ENCODE measurements around the gene TTLL11.

The TTLL11 gene

DNA sequence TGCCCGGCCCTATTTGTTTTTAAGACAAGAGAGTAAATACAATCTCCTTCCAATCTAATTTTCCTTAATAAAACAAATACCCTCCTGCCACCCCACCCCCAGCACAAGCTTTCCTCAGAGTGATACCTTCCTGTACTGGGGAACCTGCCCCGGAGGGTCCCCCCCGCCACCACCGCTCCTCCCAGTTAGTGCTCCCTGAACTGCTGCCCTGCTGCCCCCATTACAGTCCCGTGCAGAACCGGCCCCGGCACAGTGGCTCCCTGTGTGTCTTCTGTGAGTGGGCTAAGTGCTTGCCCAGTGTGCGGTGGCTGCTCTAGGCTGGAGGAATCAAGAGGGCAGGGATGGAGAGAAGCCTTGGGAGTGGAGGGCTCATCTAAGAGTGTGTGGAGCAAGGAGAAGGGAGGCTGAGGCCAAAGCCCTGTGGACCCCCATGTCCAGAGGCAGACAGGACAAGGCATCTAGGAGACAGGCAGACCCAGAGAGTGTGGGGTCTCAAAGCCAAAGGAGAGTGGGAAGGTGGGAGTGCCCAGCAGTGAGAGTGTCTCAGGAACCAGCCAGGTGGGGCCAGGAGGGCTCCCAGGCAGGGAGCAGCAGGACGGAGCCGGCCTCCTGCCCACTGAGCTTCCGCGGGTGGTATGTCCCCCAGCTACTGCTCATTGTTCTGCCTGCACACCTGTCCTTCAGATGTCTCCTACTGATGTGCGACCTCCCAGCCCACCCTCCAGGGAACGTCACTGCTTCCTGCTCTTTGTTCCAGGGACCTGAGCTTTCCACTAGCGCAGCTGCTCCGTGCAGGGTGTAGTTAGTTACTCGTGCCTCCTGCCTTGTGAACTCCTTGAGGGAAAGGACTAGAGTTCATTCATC, 312.7 kb downstream of the TTLL11 start:
- DNase-seq, result no peak

- peak; percentile 13 for DNase-seq
Observed at GRCh38 chr9:121779381-121780117, 313.6 kb downstream of the TTLL11 start.

GRCh38 chr9:121778252-121779225, 314.6 kb downstream of the TTLL11 start:
- peak; percentile 13 for DNase-seq

DNA sequence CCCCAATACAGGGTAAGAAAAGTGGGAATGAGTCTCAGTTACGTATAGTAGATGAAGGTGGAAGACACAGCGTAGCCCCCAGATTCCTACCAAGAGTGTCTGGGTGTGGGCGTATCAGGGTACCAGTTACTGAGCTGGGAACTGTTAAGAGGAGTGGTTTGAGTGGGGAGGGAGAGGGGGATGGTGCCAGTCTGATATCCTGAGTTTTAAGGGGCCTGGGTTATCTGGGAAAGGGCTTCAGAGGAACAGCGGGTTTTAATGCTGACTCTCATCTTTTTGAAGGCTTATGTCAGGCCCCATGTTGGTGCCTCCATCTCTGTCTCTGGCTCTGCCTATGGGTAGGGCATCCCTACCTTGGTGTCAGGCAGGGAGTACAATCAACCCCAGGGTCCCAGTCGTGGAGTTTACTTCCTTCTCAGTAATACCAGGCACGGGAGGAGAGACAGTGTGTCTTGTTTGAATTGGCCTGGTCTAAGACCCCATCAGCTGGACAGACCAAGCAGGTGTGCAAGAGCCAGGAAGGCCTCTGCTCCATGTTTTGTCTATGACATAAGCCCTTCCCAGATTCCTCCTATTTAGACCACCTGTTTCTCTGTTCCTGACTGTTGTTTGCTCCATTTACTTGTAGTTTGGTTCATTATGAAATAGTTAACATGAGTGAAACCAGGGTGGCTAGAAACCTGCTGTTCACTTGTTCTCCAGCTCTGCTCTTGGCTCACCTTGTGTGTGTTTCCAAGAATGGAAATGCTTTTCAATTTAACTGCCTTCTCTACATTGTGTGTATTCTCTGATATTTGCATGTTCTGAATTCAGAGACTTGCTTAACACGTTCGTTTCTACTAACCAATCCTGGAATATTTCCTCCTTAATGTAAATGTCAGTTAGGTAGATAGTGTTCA, 316.1 kb downstream of the TTLL11 start:
- DNase-seq, result no peak

DNA sequence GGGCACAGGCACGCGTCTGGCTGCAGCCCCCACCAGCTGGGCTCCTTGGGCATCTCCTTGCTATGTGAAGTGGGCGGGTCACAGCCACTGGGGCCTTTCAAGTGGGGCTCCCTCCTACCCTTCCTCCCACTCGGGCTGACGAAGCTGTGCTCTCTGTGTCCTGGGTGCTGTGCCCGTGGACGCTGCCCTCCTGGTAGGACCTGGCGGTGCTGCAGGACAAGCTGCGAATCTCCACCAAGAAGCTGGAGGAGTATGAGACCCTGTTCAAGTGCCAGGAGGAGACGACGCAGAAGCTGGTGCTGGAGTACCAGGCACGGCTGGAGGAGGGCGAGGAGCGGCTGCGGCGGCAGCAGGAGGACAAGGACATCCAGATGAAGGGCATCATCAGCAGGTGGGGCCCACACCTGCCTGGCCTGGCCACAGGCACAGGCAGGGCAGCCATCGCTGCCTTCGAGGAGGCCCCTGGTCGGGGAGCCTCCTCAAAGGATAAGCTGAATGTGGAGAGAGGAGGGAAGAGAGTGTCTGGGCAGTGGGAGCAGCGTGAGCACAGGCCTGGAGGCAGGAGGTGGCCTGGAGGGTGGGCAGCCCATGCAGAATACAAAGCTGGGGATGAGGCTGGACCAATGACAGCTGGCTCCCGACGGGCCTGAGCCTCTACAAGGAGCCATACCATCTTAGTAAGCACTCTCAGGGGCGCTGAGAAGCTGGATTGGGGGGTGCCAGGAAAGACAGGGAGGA, 316.9 kb downstream of the TTLL11 start:
- DNase-seq, result no peak

GRCh38 chr9:121774715-121775613, 318.1 kb downstream of the TTLL11 start:
- DNase-seq, result peak; percentile 8

DNA sequence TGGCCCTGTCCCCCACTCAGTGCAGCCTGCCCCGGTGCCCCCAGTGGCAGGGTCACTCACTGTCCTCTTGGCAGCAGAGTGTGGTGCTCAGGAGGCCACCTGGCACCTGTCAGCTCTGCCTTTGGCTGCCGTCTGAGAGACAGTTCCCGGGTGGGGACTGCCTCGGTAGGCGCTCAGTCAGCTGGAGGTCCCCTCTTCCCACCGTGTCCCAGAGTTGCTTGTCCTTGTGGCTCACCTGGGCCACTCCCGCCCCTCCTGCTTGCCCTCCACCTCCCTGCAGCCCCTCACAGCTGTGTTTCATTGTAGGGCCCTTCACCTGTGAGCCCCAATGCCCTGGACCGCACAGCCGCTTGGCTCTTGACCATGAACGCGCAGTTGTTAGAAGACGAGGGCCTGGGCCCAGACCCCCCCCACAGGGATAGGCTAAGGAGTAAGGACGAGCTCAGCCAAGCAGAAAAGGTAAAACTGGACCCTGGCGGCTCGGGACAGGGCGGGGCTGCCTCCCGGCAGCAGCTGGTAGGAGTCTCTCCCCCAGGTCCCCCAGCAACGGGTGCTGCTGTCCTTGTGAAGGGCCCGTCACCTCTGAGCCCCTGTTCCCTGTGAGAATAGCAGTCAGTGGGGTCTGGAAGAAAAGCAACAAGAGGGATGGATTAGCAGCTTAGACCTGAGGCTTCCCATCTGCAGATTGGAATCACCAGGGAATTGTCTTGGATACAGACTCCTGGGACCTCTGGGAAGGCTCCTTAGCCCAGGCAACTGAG, 319.0 kb downstream of the TTLL11 start:
- DNase-seq, result no peak

- DNase-seq, result no peak
Observed at GRCh38 chr9:121773286-121773953, 319.7 kb downstream of the TTLL11 start.

DNA sequence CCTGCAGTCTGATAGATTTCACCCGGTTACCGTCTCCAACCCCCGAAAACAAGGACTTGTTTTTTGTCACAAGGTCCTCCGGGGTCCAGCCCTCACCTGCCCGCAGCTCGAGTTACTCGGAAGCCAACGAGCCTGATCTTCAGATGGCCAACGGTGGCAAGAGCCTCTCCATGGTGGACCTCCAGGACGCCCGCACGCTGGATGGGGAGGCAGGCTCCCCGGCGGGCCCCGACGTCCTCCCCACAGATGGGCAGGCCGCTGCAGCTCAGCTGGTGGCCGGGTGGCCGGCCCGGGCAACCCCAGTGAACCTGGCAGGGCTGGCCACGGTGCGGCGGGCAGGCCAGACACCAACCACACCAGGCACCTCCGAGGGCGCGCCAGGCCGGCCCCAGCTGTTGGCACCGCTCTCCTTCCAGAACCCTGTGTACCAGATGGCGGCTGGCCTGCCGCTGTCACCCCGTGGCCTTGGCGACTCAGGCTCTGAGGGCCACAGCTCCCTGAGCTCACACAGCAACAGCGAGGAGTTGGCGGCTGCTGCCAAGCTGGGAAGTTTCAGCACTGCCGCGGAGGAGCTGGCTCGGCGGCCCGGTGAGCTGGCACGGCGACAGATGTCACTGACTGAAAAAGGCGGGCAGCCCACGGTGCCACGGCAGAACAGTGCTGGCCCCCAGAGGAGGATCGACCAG, 320.4 kb downstream of the TTLL11 start:
- DNase-seq, result peak; percentile 67

All from midbrain (tissue), 1 donor.